GM19395 (cell line): ENCODE data around the gene SOD3.

Experiments
- ATAC-seq: cut with Tn5 transposase; IDR thresholded peaks from one replicate; pipeline ENCODE4 v1.9.1; 2021; ENCODE audit warnings: mild to moderate bottlenecking, moderate library complexity; ENCODE audit not compliant: unreplicated experiment

The SOD3 gene

GRCh38 chr4:24794916-24795665, at the start of gene SOD3:
TSS of gene SOD3 (plus strand) at chr4:24795573. CDS start at chr4:24799522, 3,949 bp downstream.
- ATAC-seq: no peak

- ATAC-seq: no peak
Observed at GRCh38 chr4:24747234-24747975, 48.0 kb upstream of the SOD3 start.

- ATAC-seq: no peak
Observed at GRCh38 chr4:24748023-24748422, 47.4 kb upstream of the SOD3 start.

- ATAC-seq: no peak
Observed at GRCh38 chr4:24748758-24749350, 46.5 kb upstream of the SOD3 start.

- no peak for ATAC-seq
Observed at GRCh38 chr4:24750106-24750505, 45.3 kb upstream of the SOD3 start.

GRCh38 chr4:24751926-24752539, 43.3 kb upstream of the SOD3 start:
- no peak for ATAC-seq

GRCh38 chr4:24753519-24753918, 41.9 kb upstream of the SOD3 start:
- no peak for ATAC-seq

GRCh38 chr4:24754571-24754970, 40.8 kb upstream of the SOD3 start:
- no peak for ATAC-seq

- ATAC-seq: no peak
Observed at GRCh38 chr4:24763631-24764297, 31.6 kb upstream of the SOD3 start.

- ATAC-seq: no peak
Observed at GRCh38 chr4:24764345-24764744, 31.0 kb upstream of the SOD3 start.

- ATAC-seq: no peak
Observed at GRCh38 chr4:24765376-24765988, 29.9 kb upstream of the SOD3 start.

GRCh38 chr4:24768006-24768405, 27.4 kb upstream of the SOD3 start:
- peak; percentile 14 for ATAC-seq

GRCh38 chr4:24768604-24769003, 26.8 kb upstream of the SOD3 start:
- peak; percentile 86 for ATAC-seq

- ATAC-seq: no peak
Observed at GRCh38 chr4:24769571-24769970, 25.8 kb upstream of the SOD3 start.

- ATAC-seq: peak; percentile 78
Observed at GRCh38 chr4:24770032-24770584, 25.3 kb upstream of the SOD3 start.

GRCh38 chr4:24770667-24771066, 24.7 kb upstream of the SOD3 start:
- no peak for ATAC-seq

- ATAC-seq: no peak
Observed at GRCh38 chr4:24771241-24771640, 24.1 kb upstream of the SOD3 start.

GRCh38 chr4:24772061-24772705, 23.2 kb upstream of the SOD3 start:
- no peak for ATAC-seq

- ATAC-seq: no peak
Observed at GRCh38 chr4:24772952-24773351, 22.4 kb upstream of the SOD3 start.

GRCh38 chr4:24774452-24774851, 20.9 kb upstream of the SOD3 start:
- no peak for ATAC-seq
